Activated T-helper 2 cell treated with anti-CD3 and anti-CD28 coated beads, Interferon-gamma antibody, Interleukin-2, Interleukin-4, amounts not matched to agents 10 μg/mL and 5 μg/mL and 100 μg/mL, durations not matched to agents 14 hours and 24 hours and 36 hours (primary cell): ENCODE data around the gene ACAA1. TPM values are rescaled to one million over a fixed set of nuclear protein-coding genes. Genes with fewer than 3 reads are reported as not detected.

Experiments
- DNase-seq: peaks from one replicate; pipeline ENCODE4 v3.0.0; 2021; ENCODE audit warnings: low spot score
- H3K27ac Mint-ChIP-seq: one replicate; pipeline ENCODE4 v1.8.0; 2021; ENCODE audit warnings: mixed read lengths
- H3K27me3 Mint-ChIP-seq: one replicate; pipeline ENCODE4 v1.8.0; 2021; ENCODE audit warnings: low read depth, mixed read lengths
- H3K36me3 Mint-ChIP-seq: one replicate; pipeline ENCODE4 v1.8.0; 2021; ENCODE audit warnings: low read depth, mixed read lengths
- H3K4me1 Mint-ChIP-seq: one replicate; pipeline ENCODE4 v1.8.0; 2021; ENCODE audit warnings: low read depth, mixed read lengths
- H3K4me3 Mint-ChIP-seq: one replicate; pipeline ENCODE4 v1.8.0; 2021; ENCODE audit warnings: low read depth, mild to moderate bottlenecking, moderate library complexity, mixed read lengths
- H3K9me3 Mint-ChIP-seq: one replicate; pipeline ENCODE4 v1.8.0; 2021; ENCODE audit warnings: mixed read lengths
- intact Hi-C: fragments of 100-400 bp; cut with micrococcal nuclease; formaldehyde crosslinking; loops from one replicate; pipeline ENCODE4 v1.15.1; 2023
- total RNA-seq: library from RNA; stranded (reverse); gene quantifications from 2 replicates; pipeline ENCODE4 v1.2.3, GENCODE V29; 2022

The ACAA1 gene
- total RNA-seq, result 68.6 and 69.5 TPM in 2 replicates

GRCh38 chr3:38136777-38137614, at the start of gene ACAA1:
ACAA1 (minus strand) TSS chr3:38137127; CDS start chr3:38137035, 92 bp downstream.
- peak within 1 kb of the TSS; percentile 85 for H3K4me3 Mint-ChIP-seq
- peaks cover 50% of the 10 kb centered on the region for H3K36me3 Mint-ChIP-seq
- peak; percentile 96 for DNase-seq
- no peaks in the 10 kb centered on the region for H3K27me3 Mint-ChIP-seq
- peak within 1 kb of the TSS; percentile 98 for H3K27ac Mint-ChIP-seq
- intact Hi-C loops, result loop anchor here (1.0 to 5.0 kb wide), 10 partner anchors 15 to 1145 kb away; partner anchors contain the start of genes EPM2AIP1, MLH1, OXSR1 and XYLB
- H3K9me3 Mint-ChIP-seq, result no peaks in the 10 kb centered on the region
- peaks cover 50% of the 10 kb centered on the region for H3K4me1 Mint-ChIP-seq

GRCh38 chr3:38177181-38177580, 40.3 kb upstream of the ACAA1 start:
- no peak for DNase-seq
- Mint-ChIP-seq H3K27ac (no peak overlapping the region), H3K36me3 (peaks cover 23% of the 10 kb centered on the region), H3K4me3 (no peak overlapping the region), H3K9me3 (no peaks in the 10 kb centered on the region), H3K4me1 (peaks cover 27% of the 10 kb centered on the region), H3K27me3 (no peaks in the 10 kb centered on the region)
- intact Hi-C loops, result no loop called here

DNA sequence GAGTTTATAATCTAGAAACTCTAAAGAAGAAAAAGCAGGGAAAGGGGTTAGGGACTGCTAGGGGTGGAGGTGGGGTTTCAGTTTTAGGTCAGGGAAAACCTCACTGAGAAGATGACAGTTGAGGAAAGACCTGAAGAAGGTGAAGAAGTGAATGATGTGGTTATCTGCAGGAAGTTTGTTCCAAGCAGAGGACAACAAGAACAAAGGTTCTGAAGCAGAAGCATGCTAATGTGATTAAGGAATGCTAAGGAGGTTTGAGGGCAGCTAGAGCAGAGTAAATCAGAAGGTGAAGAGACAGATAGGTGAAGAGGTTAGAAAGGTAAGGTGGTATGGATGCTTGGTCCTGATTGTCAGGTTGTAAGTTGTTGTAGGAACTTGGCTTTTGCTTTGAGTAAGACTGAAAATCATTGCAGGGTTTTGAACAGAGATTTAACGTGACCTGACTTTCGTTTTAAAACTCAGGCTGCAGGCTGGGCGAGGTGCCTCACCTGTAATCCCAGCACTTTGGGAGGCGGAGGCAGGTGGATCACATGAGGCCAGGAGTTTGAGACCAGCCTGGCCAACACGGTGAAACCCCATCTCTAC, 37.0 kb upstream of the ACAA1 start:
- peaks cover 51% of the 10 kb centered on the region for H3K4me1 Mint-ChIP-seq
- H3K27ac Mint-ChIP-seq, result peak overlapping the region; percentile 42
- no peaks in the 10 kb centered on the region for H3K9me3 Mint-ChIP-seq
- intact Hi-C loops, result no loop called here
- peak overlapping the region; percentile 45 for H3K4me3 Mint-ChIP-seq
- peaks cover 12% of the 10 kb centered on the region for H3K36me3 Mint-ChIP-seq
- H3K27me3 Mint-ChIP-seq, result no peaks in the 10 kb centered on the region
- DNase-seq, result no peak

DNA sequence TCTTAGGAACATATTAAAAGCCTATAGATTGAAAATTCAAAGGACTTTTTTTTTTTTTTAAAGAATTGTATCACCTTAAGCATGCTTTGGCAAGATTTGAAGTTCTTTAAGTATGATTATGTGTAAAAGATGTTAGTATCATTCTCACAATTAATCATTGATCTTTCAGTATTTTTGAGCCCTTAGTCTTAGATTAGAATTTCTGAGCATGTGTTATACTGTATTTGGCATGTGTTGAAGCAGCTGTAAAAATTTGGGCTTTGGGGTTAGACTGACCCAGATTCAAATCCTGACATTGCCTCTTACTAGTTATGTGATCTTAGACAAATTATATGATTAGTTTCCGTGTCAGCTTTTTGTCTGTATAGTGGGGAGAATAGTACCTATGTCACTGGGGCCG, 34.7 kb upstream of the ACAA1 start:
- Mint-ChIP-seq H3K4me1 (peaks cover 69% of the 10 kb centered on the region), H3K36me3 (peaks cover 30% of the 10 kb centered on the region), H3K4me3 (no peak overlapping the region), H3K27ac (no peak overlapping the region), H3K9me3 (no peaks in the 10 kb centered on the region), H3K27me3 (no peaks in the 10 kb centered on the region)
- intact Hi-C loops, result no loop called here
- DNase-seq, result no peak

DNA sequence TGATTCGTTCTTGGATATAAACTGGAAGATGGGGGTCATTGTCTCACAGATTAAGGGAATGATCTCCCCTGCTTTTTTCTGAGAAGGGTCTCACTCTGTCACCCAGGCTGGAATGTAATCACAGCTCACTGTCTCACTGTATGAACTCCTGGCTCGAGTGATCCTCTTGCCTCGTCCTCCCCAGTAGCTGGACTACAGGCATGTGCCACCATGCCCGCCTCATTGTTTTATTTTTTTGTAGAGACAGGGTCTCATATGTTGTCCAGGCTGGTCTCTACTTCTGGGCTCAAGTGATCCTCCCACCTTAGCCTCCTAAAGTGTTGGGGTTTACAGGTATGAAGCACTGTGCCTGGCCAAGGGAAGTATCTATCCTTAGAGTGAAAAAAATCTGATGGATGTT, 33.8 kb upstream of the ACAA1 start:
- no peak overlapping the region for H3K4me3 Mint-ChIP-seq
- no peaks in the 10 kb centered on the region for H3K9me3 Mint-ChIP-seq
- H3K36me3 Mint-ChIP-seq, result peaks cover 35% of the 10 kb centered on the region
- no peaks in the 10 kb centered on the region for H3K27me3 Mint-ChIP-seq
- no peak for DNase-seq
- intact Hi-C loops, result no loop called here
- no peak overlapping the region for H3K27ac Mint-ChIP-seq
- peaks cover 73% of the 10 kb centered on the region for H3K4me1 Mint-ChIP-seq

- Mint-ChIP-seq H3K9me3 (no peaks in the 10 kb centered on the region), H3K27me3 (no peaks in the 10 kb centered on the region), H3K4me3 (no peak overlapping the region), H3K27ac (peak overlapping the region; percentile 18), H3K36me3 (peaks cover 35% of the 10 kb centered on the region), H3K4me1 (peaks cover 72% of the 10 kb centered on the region)
- intact Hi-C loops, result loop anchor here (5.0 to 10.0 kb wide), 2 partner anchors 88 to 264 kb away; no protein-coding TSS in a partner anchor
- DNase-seq, result no peak
Observed at GRCh38 chr3:38169027-38169317, 32.0 kb upstream of the ACAA1 start.

GRCh38 chr3:38168151-38169026, 31.5 kb upstream of the ACAA1 start:
- DNase-seq, result no peak
- H3K36me3 Mint-ChIP-seq, result peaks cover 35% of the 10 kb centered on the region
- H3K4me1 Mint-ChIP-seq, result peaks cover 69% of the 10 kb centered on the region
- H3K27ac Mint-ChIP-seq, result peak overlapping the region; percentile 30
- peak overlapping the region; percentile 34 for H3K4me3 Mint-ChIP-seq
- H3K9me3 Mint-ChIP-seq, result no peaks in the 10 kb centered on the region
- intact Hi-C loops, result loop anchor here (5.0 to 10.0 kb wide), 2 partner anchors 89 to 264 kb away; no protein-coding TSS in a partner anchor
- H3K27me3 Mint-ChIP-seq, result no peaks in the 10 kb centered on the region

GRCh38 chr3:38167591-38167990, 30.7 kb upstream of the ACAA1 start:
- Mint-ChIP-seq H3K36me3 (peaks cover 35% of the 10 kb centered on the region), H3K4me1 (peaks cover 65% of the 10 kb centered on the region), H3K4me3 (peak overlapping the region; percentile 56), H3K27me3 (no peaks in the 10 kb centered on the region), H3K9me3 (no peaks in the 10 kb centered on the region), H3K27ac (no peak overlapping the region)
- intact Hi-C loops, result loop anchor here (2.0 to 10.0 kb wide), 3 partner anchors 90 to 263 kb away; partner anchors contain the start of gene XYLB
- no peak for DNase-seq

DNA sequence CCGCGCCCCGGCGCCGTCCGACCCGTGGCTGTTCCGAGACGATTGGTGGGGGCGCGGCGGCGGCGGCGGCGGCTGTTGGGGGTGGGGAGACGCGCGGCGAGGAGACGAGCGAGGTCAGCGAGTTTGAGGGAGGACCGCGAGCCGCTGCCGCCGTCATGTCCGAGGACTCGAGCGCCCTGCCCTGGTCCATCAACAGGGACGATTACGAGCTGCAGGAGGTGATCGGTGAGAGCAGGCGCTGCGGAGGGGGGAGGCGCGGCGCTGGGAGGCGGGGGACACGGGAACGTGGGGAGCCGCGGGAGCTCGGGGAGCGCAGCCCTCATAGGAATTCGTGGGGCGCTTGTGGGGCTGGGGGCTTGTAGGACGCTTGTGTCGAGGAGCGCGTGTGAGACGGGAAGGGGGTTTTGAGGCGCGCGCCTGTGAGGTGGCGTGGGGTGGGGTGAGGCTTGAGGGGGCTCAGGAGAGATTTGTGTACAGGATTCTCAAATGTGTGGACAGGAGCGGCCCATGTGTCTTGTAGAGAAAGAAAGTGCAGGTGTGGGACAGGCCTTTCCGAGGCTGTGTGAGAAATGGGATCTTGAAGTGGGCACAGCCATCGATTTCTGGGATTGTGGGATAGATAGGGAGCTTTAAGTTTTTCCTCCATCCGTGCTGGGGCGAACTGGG, 28.9 kb upstream of the ACAA1 start:
- Mint-ChIP-seq H3K4me3 (peak overlapping the region; percentile 93), H3K27ac (peak overlapping the region; percentile 99), H3K9me3 (no peaks in the 10 kb centered on the region), H3K4me1 (peaks cover 51% of the 10 kb centered on the region), H3K36me3 (peaks cover 35% of the 10 kb centered on the region), H3K27me3 (no peaks in the 10 kb centered on the region)
- DNase-seq, result no peak
- intact Hi-C loops, result loop anchor here (1.0 to 10.0 kb wide), 6 partner anchors 25 to 261 kb away; partner anchors contain the start of genes ACAA1 and XYLB

DNA sequence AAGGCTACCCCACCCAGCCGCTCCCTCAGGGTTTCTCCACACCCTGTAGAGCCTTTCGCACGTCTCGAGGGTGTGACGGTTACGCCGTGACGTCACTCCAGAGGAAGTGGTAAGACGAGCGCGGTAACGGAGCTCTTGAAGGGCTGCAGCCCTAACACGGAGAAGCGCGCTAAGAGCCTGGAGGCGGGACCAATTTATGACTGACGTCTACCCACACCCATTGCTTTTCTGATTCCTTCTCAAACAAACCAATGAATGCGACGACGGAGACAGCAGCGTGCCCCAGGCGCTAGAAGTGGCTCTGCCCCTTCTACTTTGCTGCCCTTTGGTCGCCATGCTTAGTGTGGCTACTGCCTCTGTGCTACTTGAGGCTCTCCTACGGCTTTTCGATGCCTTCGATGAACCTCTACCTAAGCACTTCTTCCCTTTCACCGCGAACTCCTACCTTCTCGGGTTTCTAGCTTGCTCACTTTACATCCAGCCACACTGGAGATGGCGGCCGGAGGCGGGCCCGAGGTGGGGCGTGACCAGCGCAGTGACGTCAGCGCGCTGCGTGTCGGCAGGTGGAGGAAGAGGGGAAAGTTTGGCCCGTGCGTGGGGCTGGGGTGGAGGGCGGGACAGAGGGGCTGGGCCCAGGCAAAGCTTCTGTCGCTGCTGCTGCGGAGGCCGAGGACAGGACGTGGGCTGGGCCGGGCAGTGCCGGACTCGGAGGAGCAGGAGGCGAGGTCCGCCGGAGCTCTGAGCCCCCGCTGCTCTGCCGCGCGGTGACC, 28.2 kb upstream of the ACAA1 start, which contains the start of gene OXSR1:
TSS of gene OXSR1 (plus strand) at position 586 of the 770 bp plus-strand sequence. CDS start 340 bp downstream, outside the sequence.
- Mint-ChIP-seq H3K4me3 (peak within 1 kb of the TSS; percentile 93), H3K36me3 (peaks cover 35% of the 10 kb centered on the region), H3K9me3 (no peaks in the 10 kb centered on the region), H3K27ac (peak within 1 kb of the TSS; percentile 99), H3K27me3 (no peaks in the 10 kb centered on the region), H3K4me1 (peaks cover 44% of the 10 kb centered on the region)
- intact Hi-C loops, result loop anchor here (1.0 to 10.0 kb wide), 6 partner anchors 13 to 260 kb away; partner anchors contain the start of gene ACAA1
- peak; percentile 96 for DNase-seq

DNA sequence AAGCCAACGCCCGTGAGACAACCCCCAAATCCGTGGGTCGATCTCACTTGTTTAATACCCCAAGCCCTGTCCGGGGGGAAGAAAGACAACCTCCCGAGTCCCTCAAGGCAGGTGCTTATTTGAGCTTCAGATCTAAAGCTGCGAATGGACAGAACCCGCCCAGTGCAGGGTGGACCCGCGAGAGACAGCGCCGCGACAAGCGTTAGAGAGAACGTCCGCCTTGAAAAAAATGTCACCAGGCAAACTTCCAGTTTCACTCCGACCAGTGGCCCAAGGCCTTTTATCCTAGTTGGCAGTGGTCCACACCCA, 27.7 kb upstream of the ACAA1 start:
- Mint-ChIP-seq H3K27ac (peak overlapping the region; percentile 99), H3K27me3 (no peaks in the 10 kb centered on the region), H3K9me3 (no peaks in the 10 kb centered on the region), H3K4me3 (peak overlapping the region; percentile 93), H3K4me1 (peaks cover 43% of the 10 kb centered on the region), H3K36me3 (peaks cover 34% of the 10 kb centered on the region)
- intact Hi-C loops, result loop anchor here (1.0 to 10.0 kb wide), 4 partner anchors 12 to 260 kb away; no protein-coding TSS in a partner anchor
- DNase-seq, result no peak
